T47D (cell line): Measurements from ENCODE around the gene RPS6KA5.
A peak's percentile ranks its signal among the peaks of the same experiment; 100 is the strongest.
"Not testable (repeated sequence)": the region's sequence is repeated elsewhere in the genome, so short reads cannot be mapped to it uniquely, and the experiment has no call there.

Source experiments
- DNase-seq, 2 experiments: peaks; one replicate each; pipeline versions ENCODE4 v3.0.0 to v3.0.0-alpha.2; 2011 to 2012; ENCODE audit warnings: low read depth in 1 of 2, low spot score in 1 of 2
- JUND ChIP-seq: IDR thresholded peaks from 2 replicates; pipeline ENCODE4 v1.6.1; 2012; ENCODE audit warnings: low read depth
- in situ Hi-C: cut with HindIII; loops from 2 replicates; pipeline ENCODE4 v1.10.0; 2016; ENCODE audit warnings: low sequenced_read_pairs, low pct_unique_long_range_greater_than_20kb

The RPS6KA5 gene

GRCh38 chr14:90963343-90963742, 97.1 kb downstream of the RPS6KA5 start:
- DNase-seq = no peak
- no peak for TF ChIP-seq JUND
- in situ Hi-C loops = no loop called here

DNA sequence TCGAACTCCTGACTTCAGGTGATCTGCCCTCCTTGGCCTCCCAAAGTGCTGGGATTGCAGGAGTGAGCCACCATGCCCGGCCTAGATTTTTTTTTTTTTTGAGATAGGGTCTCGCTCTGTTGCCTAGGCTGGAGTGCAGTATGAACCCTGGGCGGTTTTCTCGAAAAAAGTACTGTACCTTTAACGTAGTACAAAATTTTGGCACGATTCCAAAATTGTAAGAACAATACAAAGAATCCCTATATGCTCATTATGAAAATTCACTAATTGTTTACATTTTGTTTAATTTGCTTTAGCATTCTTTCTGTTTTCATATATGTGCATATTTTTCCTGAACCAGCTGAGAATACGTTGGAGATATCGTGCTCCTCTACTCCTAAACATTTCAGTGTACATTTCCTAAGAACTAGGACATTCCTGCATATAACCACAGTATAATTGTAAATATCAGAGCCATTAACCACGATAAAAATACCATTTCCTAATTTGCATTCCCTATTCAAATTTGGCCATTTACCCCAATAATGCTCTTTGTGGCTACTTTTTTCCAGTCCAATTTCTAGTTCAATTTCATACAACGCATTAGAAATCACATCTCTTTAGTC, 97.8 kb downstream of the RPS6KA5 start:
- no peak for TF ChIP-seq JUND
- no peak for DNase-seq
- in situ Hi-C loops = no loop called here

GRCh38 chr14:90960818-90961217, 99.6 kb downstream of the RPS6KA5 start:
- in situ Hi-C loops = no loop called here
- no peak for TF ChIP-seq JUND

GRCh38 chr14:90959344-90959743, 101.1 kb downstream of the RPS6KA5 start:
- no peak for TF ChIP-seq JUND
- in situ Hi-C loops = no loop called here
- no peak for DNase-seq

More at GRCh38 chr14:90960818-90961217, 99.6 kb downstream of the RPS6KA5 start:
- no peak for DNase-seq

DNA sequence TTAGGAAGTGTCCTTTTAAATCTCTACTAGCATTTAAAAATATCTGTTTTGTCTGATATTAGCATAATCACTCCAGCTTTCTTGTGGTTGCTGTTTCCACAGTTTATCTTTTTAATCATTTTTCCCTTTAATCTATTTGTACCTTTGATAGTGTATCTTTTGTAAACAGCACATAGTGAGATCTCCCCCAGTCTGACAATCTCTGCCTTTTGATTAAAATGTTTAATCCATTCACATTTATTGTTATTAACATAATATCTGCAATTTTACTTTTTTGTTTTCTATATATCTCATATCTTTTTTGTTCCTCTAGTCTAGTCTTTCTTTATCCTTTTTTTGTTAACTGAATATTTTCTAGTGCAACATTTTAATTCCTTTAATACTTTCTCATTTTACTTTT, 104.2 kb downstream of the RPS6KA5 start:
- DNase-seq = no peak
- in situ Hi-C loops = no loop called here
- TF ChIP-seq JUND = no peak

GRCh38 chr14:90953643-90954042, 106.8 kb downstream of the RPS6KA5 start:
- in situ Hi-C loops = not testable (repeated sequence)
- peak in 1 of 2 experiments; percentile 36 for DNase-seq

DNA sequence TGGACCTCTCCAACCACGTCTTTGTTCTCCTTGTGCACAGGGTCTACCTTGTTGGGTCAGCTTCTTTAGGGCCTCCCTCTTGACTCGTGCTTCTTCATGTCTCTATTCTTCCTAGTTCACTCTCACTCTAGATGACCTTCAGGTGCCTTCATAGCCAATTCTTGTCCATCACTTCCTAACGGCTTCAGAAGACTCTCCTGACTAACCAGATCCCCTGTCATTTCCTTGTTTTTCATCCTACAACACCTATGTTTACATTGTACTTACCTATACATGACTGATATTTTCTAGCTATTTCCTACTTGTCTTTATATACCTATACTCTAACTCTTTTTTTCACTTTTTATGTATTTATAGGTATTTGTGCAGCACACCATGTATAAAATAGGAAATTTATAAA, 117.1 kb downstream of the RPS6KA5 start:
- DNase-seq = peak in 1 of 2 experiments; percentile 10
- no peak for TF ChIP-seq JUND
- in situ Hi-C loops = no loop called here

DNA sequence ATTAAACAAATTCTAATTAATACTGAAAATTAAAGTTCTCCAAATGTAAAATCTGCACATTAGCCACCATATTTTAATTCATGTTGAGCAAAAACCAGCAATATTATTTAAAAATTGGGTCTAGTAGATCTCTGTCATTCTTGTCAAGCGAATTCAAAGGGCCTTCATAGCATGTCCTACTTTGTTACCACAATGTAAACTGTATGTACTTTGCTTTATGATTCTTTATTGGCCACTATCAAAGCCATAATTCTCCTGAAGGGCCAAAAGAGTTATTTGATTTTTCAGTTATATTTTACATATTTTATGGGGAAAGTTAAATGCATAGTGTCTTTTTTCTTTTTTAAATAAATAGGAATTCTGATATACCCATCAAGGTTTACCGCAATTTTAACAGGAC, 117.9 kb downstream of the RPS6KA5 start:
- no peak for DNase-seq
- TF ChIP-seq JUND = no peak
- in situ Hi-C loops = no loop called here

GRCh38 chr14:90941706-90942105, 118.7 kb downstream of the RPS6KA5 start:
- DNase-seq = no peak
- in situ Hi-C loops = no loop called here
- TF ChIP-seq JUND = no peak

DNA sequence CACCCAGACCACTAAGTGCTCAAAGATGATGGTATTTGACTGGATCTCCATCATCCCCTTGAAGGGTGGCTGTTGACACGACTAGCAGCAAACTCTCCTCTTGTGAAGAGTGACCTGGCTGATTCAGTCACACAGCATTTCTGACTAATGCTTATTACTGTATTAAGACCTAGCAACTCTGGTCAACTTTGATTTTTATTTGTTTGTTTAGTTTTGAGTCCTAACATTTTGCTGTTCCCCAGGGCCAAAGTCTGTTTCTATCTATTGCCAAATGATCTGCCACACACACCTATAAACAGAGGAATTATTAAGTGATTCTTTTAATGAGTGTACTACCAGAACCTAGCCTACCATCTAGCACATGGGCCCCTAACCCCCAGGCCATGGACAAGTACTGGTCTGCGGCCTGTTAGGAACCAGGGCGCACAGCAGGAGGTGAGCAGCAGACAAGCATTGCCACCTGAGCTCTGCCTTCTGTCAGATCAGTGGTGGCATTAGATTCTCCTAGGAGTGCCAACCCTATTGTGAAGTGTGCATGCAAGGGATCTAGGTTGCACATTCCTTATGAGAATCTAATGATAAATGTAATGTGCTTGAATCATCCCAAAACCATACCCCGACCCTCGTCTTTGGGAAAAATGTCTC, 120.0 kb downstream of the RPS6KA5 start:
- no peak for DNase-seq
- in situ Hi-C loops = no loop called here
- TF ChIP-seq JUND = no peak

- DNase-seq, in situ Hi-C loops: not testable (repeated sequence)
These were observed 121.1 kb downstream of the RPS6KA5 start for GRCh38 chr14:90939252-90939795.

GRCh38 chr14:90938615-90939014, 121.8 kb downstream of the RPS6KA5 start:
- TF ChIP-seq JUND = no peak
- DNase-seq = no peak
- in situ Hi-C loops = no loop called here

DNA sequence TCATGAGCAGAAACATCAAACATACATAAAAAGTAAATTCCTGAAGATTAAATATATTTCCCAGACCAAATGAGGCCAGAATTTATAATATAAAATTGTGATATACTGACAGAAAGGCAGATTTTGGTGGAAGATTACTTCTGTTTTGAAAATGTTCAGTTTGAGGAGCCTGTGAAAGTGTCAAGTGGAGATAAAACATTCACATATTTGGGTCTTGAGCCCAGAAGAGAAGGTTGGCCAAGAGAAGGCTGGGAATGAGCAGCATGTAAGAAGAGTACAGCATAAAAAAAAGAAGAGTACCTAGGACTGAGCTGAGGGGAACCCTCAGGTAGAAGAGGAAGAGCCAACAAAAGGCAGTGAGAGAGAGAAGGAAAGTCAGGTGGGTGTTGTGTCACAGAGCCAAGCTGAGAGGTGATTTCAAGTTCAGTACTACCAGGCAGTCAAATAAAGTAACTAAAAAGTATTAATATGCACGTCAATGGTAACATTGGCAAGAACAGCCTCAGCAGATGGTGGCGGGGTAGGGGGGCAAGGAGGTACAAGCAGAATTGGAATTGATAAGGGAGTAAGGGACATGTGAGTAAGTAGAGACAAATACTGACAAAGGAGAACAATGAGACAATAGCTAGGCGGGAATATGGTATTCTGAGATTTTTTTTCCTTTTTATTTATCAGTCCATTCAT, 123.5 kb downstream of the RPS6KA5 start:
- DNase-seq = no peak
- in situ Hi-C loops = no loop called here
- no peak for TF ChIP-seq JUND
